ENCODE results near the gene NXPE1. TPM values are rescaled to one million over a fixed set of nuclear protein-coding genes. Genes with fewer than 3 reads are reported as not detected.
"Not testable (repeated sequence)": the region's sequence is repeated elsewhere in the genome, so short reads cannot be mapped to it uniquely, and the experiment has no call there.

Gene NXPE1
- polyA plus RNA-seq, 4 donors = 0.24 to 6.3 (median 1.3) TPM; not detected in 1

GRCh38 chr11:114604179-114604813 lies 44.6 kb upstream of the NXPE1 start:
- Histone ChIP-seq H3K4me3 (ENCODE audit: low read depth in 1 of 3, low read length in 3 of 3) (no peak overlapping the region), H3K27ac (ENCODE audit: low read depth in 1 of 3, low read length in 2 of 3) (no peak overlapping the region), H3K4me1 (ENCODE audit: control insufficient read depth in 3 of 3, insufficient read depth in 2 of 3, low read depth in 1 of 3, low read length in 2 of 3) (no peaks in the 10 kb centered on the region), H3K27me3 (ENCODE audit: control insufficient read depth in 3 of 3, insufficient read depth in 3 of 3, low read length in 3 of 3) (no peaks in the 10 kb centered on the region), H3K9me3 (ENCODE audit: control insufficient read depth in 2 of 2, insufficient read depth in 1 of 2, low read depth in 1 of 2, low read length in 1 of 2) (peaks cover 0 to 17% of the 10 kb centered on the region in 2 donors), H3K36me3 (ENCODE audit: control insufficient read depth in 3 of 3, insufficient read depth in 2 of 3, low read depth in 1 of 3, low read length in 3 of 3) (no peaks in the 10 kb centered on the region)
- WGBS, 3 donors = 83 to 87% (median 87%) methylated on average over 13 of the region's 13 CpGs
- DNase-seq (no peak), FAIRE-seq (no peak)

GRCh38 chr11:114603151-114603550 lies 43.5 kb upstream of the NXPE1 start:
- H3K27me3 ChIP-seq (ENCODE audit: control insufficient read depth in 3 of 3, insufficient read depth in 3 of 3, low read length in 3 of 3); H3K4me1 ChIP-seq (ENCODE audit: control insufficient read depth in 3 of 3, insufficient read depth in 2 of 3, low read depth in 1 of 3, low read length in 2 of 3); FAIRE-seq; H3K27ac ChIP-seq (ENCODE audit: low read depth in 1 of 3, low read length in 2 of 3); H3K4me3 ChIP-seq (ENCODE audit: low read depth in 1 of 3, low read length in 3 of 3); H3K9me3 ChIP-seq (ENCODE audit: control insufficient read depth in 2 of 2, insufficient read depth in 1 of 2, low read depth in 1 of 2, low read length in 1 of 2); H3K36me3 ChIP-seq (ENCODE audit: control insufficient read depth in 3 of 3, insufficient read depth in 2 of 3, low read depth in 1 of 3, low read length in 3 of 3): not testable (repeated sequence)
- WGBS, 3 donors = 27 to 75% (median 37%) methylated on average over 7 of the region's 7 CpGs
- peak; percentile 8 for DNase-seq

- 53 to 74% (median 67%) methylated on average over 1 of the region's 1 CpG for WGBS, 3 donors
- Histone ChIP-seq H3K4me3 (ENCODE audit: low read depth in 1 of 3, low read length in 3 of 3) (no peak overlapping the region), H3K27me3 (ENCODE audit: control insufficient read depth in 3 of 3, insufficient read depth in 3 of 3, low read length in 3 of 3) (no peaks in the 10 kb centered on the region), H3K9me3 (ENCODE audit: control insufficient read depth in 2 of 2, insufficient read depth in 1 of 2, low read depth in 1 of 2, low read length in 1 of 2) (no peaks in the 10 kb centered on the region), H3K36me3 (ENCODE audit: control insufficient read depth in 3 of 3, insufficient read depth in 2 of 3, low read depth in 1 of 3, low read length in 3 of 3) (no peaks in the 10 kb centered on the region), H3K27ac (ENCODE audit: low read depth in 1 of 3, low read length in 2 of 3) (no peak overlapping the region), H3K4me1 (ENCODE audit: control insufficient read depth in 3 of 3, insufficient read depth in 2 of 3, low read depth in 1 of 3, low read length in 2 of 3) (no peaks in the 10 kb centered on the region)
- DNase-seq (no peak), FAIRE-seq (no peak)
Measured at GRCh38 chr11:114598461-114598860, 38.8 kb upstream of the NXPE1 start.

- no peak for DNase-seq
- Histone ChIP-seq H3K27ac (ENCODE audit: low read depth in 1 of 3, low read length in 2 of 3) (no peak overlapping the region), H3K27me3 (ENCODE audit: control insufficient read depth in 3 of 3, insufficient read depth in 3 of 3, low read length in 3 of 3) (no peaks in the 10 kb centered on the region), H3K4me3 (ENCODE audit: low read depth in 1 of 3, low read length in 3 of 3) (no peak overlapping the region), H3K9me3 (ENCODE audit: control insufficient read depth in 2 of 2, insufficient read depth in 1 of 2, low read depth in 1 of 2, low read length in 1 of 2) (no peaks in the 10 kb centered on the region), H3K4me1 (ENCODE audit: control insufficient read depth in 3 of 3, insufficient read depth in 2 of 3, low read depth in 1 of 3, low read length in 2 of 3) (no peaks in the 10 kb centered on the region), H3K36me3 (ENCODE audit: control insufficient read depth in 3 of 3, insufficient read depth in 2 of 3, low read depth in 1 of 3, low read length in 3 of 3) (no peaks in the 10 kb centered on the region)
- no peak for FAIRE-seq
- WGBS, 3 donors = 58 to 70% (median 60%) methylated on average over 1 of the region's 1 CpG
Measured at GRCh38 chr11:114596175-114596919, 36.7 kb upstream of the NXPE1 start.

- no peaks in the 10 kb centered on the region for H3K4me1 ChIP-seq (ENCODE audit: control insufficient read depth in 3 of 3, insufficient read depth in 2 of 3, low read depth in 1 of 3, low read length in 2 of 3)
- H3K4me3 ChIP-seq (ENCODE audit: low read depth in 1 of 3, low read length in 3 of 3) = no peak within 1 kb of the TSS
- no peaks in the 10 kb centered on the region for H3K36me3 ChIP-seq (ENCODE audit: control insufficient read depth in 3 of 3, insufficient read depth in 2 of 3, low read depth in 1 of 3, low read length in 3 of 3)
- H3K9me3 ChIP-seq (ENCODE audit: control insufficient read depth in 2 of 2, insufficient read depth in 1 of 2, low read depth in 1 of 2, low read length in 1 of 2) = no peaks in the 10 kb centered on the region
- DNase-seq (no peak), FAIRE-seq (no peak)
- WGBS, 3 donors = 37 to 65% (median 51%) methylated on average over 2 of the region's 2 CpGs
- H3K27ac ChIP-seq (ENCODE audit: low read depth in 1 of 3, low read length in 2 of 3) = no peak within 1 kb of the TSS
- H3K27me3 ChIP-seq (ENCODE audit: control insufficient read depth in 3 of 3, insufficient read depth in 3 of 3, low read length in 3 of 3) = no peaks in the 10 kb centered on the region
Measured at GRCh38 chr11:114595571-114595970, 35.9 kb upstream of the NXPE1 start, which contains the start of gene NXPE4. NXPE4 (minus strand) TSS chr11:114595786; CDS start chr11:114594759, 1,027 bp downstream.

GRCh38 chr11:114594703-114595102 lies 35.0 kb upstream of the NXPE1 start:
- Histone ChIP-seq H3K9me3 (ENCODE audit: control insufficient read depth in 2 of 2, insufficient read depth in 1 of 2, low read depth in 1 of 2, low read length in 1 of 2) (no peaks in the 10 kb centered on the region), H3K36me3 (ENCODE audit: control insufficient read depth in 3 of 3, insufficient read depth in 2 of 3, low read depth in 1 of 3, low read length in 3 of 3) (no peaks in the 10 kb centered on the region), H3K27me3 (ENCODE audit: control insufficient read depth in 3 of 3, insufficient read depth in 3 of 3, low read length in 3 of 3) (no peaks in the 10 kb centered on the region), H3K4me3 (ENCODE audit: low read depth in 1 of 3, low read length in 3 of 3) (no peak overlapping the region), H3K4me1 (ENCODE audit: control insufficient read depth in 3 of 3, insufficient read depth in 2 of 3, low read depth in 1 of 3, low read length in 2 of 3) (no peaks in the 10 kb centered on the region), H3K27ac (ENCODE audit: low read depth in 1 of 3, low read length in 2 of 3) (no peak overlapping the region)
- FAIRE-seq = no peak
- WGBS, 3 donors = 64 to 79% (median 66%) methylated on average over 3 of the region's 3 CpGs
- DNase-seq = no peak

GRCh38 chr11:114587398-114587953 lies 27.8 kb upstream of the NXPE1 start:
- Histone ChIP-seq H3K27me3 (ENCODE audit: control insufficient read depth in 3 of 3, insufficient read depth in 3 of 3, low read length in 3 of 3) (peaks cover 0 to 3% (median 0%) of the 10 kb centered on the region in 3 donors), H3K9me3 (ENCODE audit: control insufficient read depth in 2 of 2, insufficient read depth in 1 of 2, low read depth in 1 of 2, low read length in 1 of 2) (peaks cover 0 to 42% of the 10 kb centered on the region in 2 donors), H3K4me3 (ENCODE audit: low read depth in 1 of 3, low read length in 3 of 3) (no peak overlapping the region), H3K36me3 (ENCODE audit: control insufficient read depth in 3 of 3, insufficient read depth in 2 of 3, low read depth in 1 of 3, low read length in 3 of 3) (no peaks in the 10 kb centered on the region), H3K4me1 (ENCODE audit: control insufficient read depth in 3 of 3, insufficient read depth in 2 of 3, low read depth in 1 of 3, low read length in 2 of 3) (no peaks in the 10 kb centered on the region), H3K27ac (ENCODE audit: low read depth in 1 of 3, low read length in 2 of 3) (no peak overlapping the region)
- WGBS, 3 donors = 80 to 83% (median 81%) methylated on average over 3 of the region's 3 CpGs
- DNase-seq = no peak
- FAIRE-seq = no peak

- H3K9me3 ChIP-seq (ENCODE audit: control insufficient read depth in 2 of 2, insufficient read depth in 1 of 2, low read depth in 1 of 2, low read length in 1 of 2) = peaks cover 0 to 42% of the 10 kb centered on the region in 2 donors
- H3K27ac ChIP-seq (ENCODE audit: low read depth in 1 of 3, low read length in 2 of 3) = no peak overlapping the region
- no peaks in the 10 kb centered on the region for H3K4me1 ChIP-seq (ENCODE audit: control insufficient read depth in 3 of 3, insufficient read depth in 2 of 3, low read depth in 1 of 3, low read length in 2 of 3)
- DNase-seq (no peak), FAIRE-seq (no peak)
- H3K27me3 ChIP-seq (ENCODE audit: control insufficient read depth in 3 of 3, insufficient read depth in 3 of 3, low read length in 3 of 3) = peaks cover 0 to 3% (median 0%) of the 10 kb centered on the region in 3 donors
- H3K36me3 ChIP-seq (ENCODE audit: control insufficient read depth in 3 of 3, insufficient read depth in 2 of 3, low read depth in 1 of 3, low read length in 3 of 3) = no peaks in the 10 kb centered on the region
- H3K4me3 ChIP-seq (ENCODE audit: low read depth in 1 of 3, low read length in 3 of 3) = no peak overlapping the region
- 89 to 94% (median 90%) methylated on average over 5 of the region's 5 CpGs for WGBS, 3 donors
Measured at GRCh38 chr11:114586797-114587196, 27.1 kb upstream of the NXPE1 start.
